ENCODE data around the gene GRPEL1. TPM values are rescaled to one million over a fixed set of nuclear protein-coding genes. Genes with fewer than 3 reads are reported as not detected.

The GRPEL1 gene
- total and polyA plus RNA-seq, 2 of the 4 experiments (the other 2 are of a cell fraction) = 33.0 to 33.9 TPM

GRCh38 chr4:7078025-7078424, 10.2 kb upstream of the GRPEL1 start:
- Histone ChIP-seq H3K4ac (ENCODE audit: low read depth, low read length) (no peak overlapping the region), H3K27me3 (ENCODE audit: control insufficient read depth, insufficient read depth, low read length) (peaks cover 16% of the 10 kb centered on the region), H3K9ac (ENCODE audit: low read depth, low read length) (no peak overlapping the region), H3K79me1 (ENCODE audit: low read depth in 1 of 2, low read length in 2 of 2) (no peaks in the 10 kb centered on the region), H2BK15ac (ENCODE audit: low read depth, low read length) (no peak overlapping the region), H3K4me1 (ENCODE audit: control insufficient read depth, insufficient read depth, low read length) (0 out of 2 replicates have a peak, but pooled peaks cover 2% of the 10 kb centered on the region), H3K9me1 (ENCODE audit: insufficient read depth, low read length) (no peaks in the 10 kb centered on the region), H2AK9ac (replicated peaks; ENCODE audit: low read depth, low read length, poor library complexity) (no peak overlapping the region), H4K8ac (ENCODE audit: low read depth in 2 of 2, low read length in 2 of 2) (no peak overlapping the region), H3K18ac (ENCODE audit: low read depth, low read length) (no peak overlapping the region), H2AFZ (replicated peaks; ENCODE audit: low read length, poor library complexity) (no peak overlapping the region), H2BK120ac (ENCODE audit: low read depth, low read length) (no peak overlapping the region), H3K36me3 (ENCODE audit: control insufficient read depth, insufficient read depth, low read length) (no peaks in the 10 kb centered on the region), H4K20me1 (ENCODE audit: insufficient read depth, low read length) (no peaks in the 10 kb centered on the region), H3K9me3 (ENCODE audit: control insufficient read depth, insufficient read depth, low read length) (no peaks in the 10 kb centered on the region), H4K5ac (ENCODE audit: low read depth, low read length) (no peak overlapping the region), H2BK20ac (ENCODE audit: low read depth, low read length) (no peak overlapping the region), H4K91ac (ENCODE audit: insufficient read depth, low read depth, low read length) (no peak overlapping the region), H3K14ac (replicated peaks; ENCODE audit: low read depth, low read length) (no peak overlapping the region), H3K27ac (ENCODE audit: insufficient read depth, low read length) (no peak overlapping the region), H3K56ac (ENCODE audit: extremely low read depth, insufficient read depth, low read length) (no peak overlapping the region), H3K4me2 (ENCODE audit: low read depth, low read length) (no peak overlapping the region), H3K23ac (ENCODE audit: low read depth, low read length) (no peak overlapping the region), H3K4me3 (ENCODE audit: insufficient read depth, low read depth, low read length) (no peak overlapping the region), H2AK5ac (ENCODE audit: low read depth, low read length) (no peak overlapping the region), H2BK5ac (ENCODE audit: low read depth, low read length, poor library complexity, severe bottlenecking) (no peak overlapping the region)
- TF ChIP-seq RFX5 (IDR thresholded peaks at IDR 0.05; ENCODE audit: low read depth, low read length) (no peak), CEBPB (IDR thresholded peaks at IDR 0.05; ENCODE audit: low read depth, low read length) (no peak), RAD21 (IDR thresholded peaks at IDR 0.05; ENCODE audit: low read length) (no peak), USF2 (IDR thresholded peaks at IDR 0.05; ENCODE audit: low read depth, low read length) (no peak)
- POLR2A ChIA-PET (ENCODE audit: unreplicated experiment) = no interaction called here
- no peak for ATAC-seq (ENCODE audit: low read depth)
- no TSS peak for BruUV-seq (replicated peaks)
- 80% methylated on average over 1 of the region's 5 CpGs; no CpG with 5 or more reads in 1 of the 2 experiments for WGBS, 2 experiments (ENCODE audit: extremely low coverage in 2 of 2, insufficient read length in 1 of 2)
- dilution Hi-C loops (cut with HindIII; ENCODE audit: low sequenced_read_pairs, unreplicated experiment) = no loop called here
- intact Hi-C loops (cut with micrococcal nuclease) = no loop called here
- in situ Hi-C loops (cut with MboI; ENCODE audit: low sequenced_read_pairs) = no loop called here
- CTCF ChIA-PET = no interaction called here
- no peak for DNase-seq

Data from IMR-90 (cell line).